NCI-H2227 (cell line): ENCODE measurements around the gene MCAT.

ENCODE experiments used
- DNase-seq: peaks from one replicate; lab custom pipeline; 2025; ENCODE audit not compliant: unreplicated experiment; lab: John Stamatoyannopoulos, UW

The MCAT gene

GRCh38 chr22:43094085-43094484 lies 49.1 kb downstream of the MCAT start:
- DNase-seq: no peak

GRCh38 chr22:43092085-43092484 lies 51.1 kb downstream of the MCAT start:
- DNase-seq: no peak

DNA sequence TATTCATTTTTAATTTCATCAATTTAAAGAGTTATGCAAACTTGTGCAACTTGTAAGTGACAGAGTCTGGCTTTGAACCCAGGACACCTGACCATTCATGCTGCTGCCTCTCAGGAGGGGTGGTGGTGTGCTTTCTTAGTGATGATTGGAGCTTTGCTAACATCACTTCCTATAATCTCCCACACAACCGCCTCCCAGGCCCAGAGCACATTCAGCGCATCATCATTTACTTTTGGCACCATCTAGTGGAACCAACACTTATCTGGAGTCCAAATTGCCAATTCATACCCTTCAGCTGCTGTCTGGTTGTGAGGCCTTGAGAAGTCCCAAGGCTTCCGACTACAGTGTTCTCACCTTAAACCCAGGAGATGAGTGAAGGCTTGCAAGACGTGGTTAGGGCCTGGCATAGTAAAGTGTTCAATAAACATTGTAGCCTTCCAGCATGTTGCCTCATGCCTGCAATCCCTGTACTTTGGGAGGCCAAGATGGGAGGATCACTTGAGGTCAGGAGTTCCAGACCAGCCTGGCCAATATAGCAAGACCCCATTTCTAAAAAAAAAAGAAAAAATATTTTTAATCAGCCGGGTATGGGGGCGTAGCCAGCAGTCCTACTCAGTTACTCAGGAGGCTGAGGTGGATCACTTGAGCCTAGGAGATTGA lies 52.9 kb downstream of the MCAT start:
- DNase-seq: peak; percentile 48

GRCh38 chr22:43088984-43089717 lies 54.0 kb downstream of the MCAT start, which contains the start of gene TTLL1:
TSS of gene TTLL1 (minus strand) at chr22:43089391. CDS start at chr22:43075586, 13,805 bp downstream.
- DNase-seq: peak; percentile 90

- DNase-seq: no peak
These were observed 54.6 kb downstream of the MCAT start for GRCh38 chr22:43088627-43088983.

GRCh38 chr22:43085658-43086606 lies 57.3 kb downstream of the MCAT start:
- DNase-seq: no peak
